Muscle of arm (tissue), 12 donors: ENCODE results near the gene SCGB1A1. TPM values are rescaled to one million over a fixed set of nuclear protein-coding genes. Genes with fewer than 3 reads are reported as not detected.

Source experiments
- polyA plus RNA-seq, 12 donors: library from polyadenylated mRNA; unstranded; fragments of 120-200 nt; gene quantifications; one replicate each; pipeline ENCODE4 v1.2.1, GENCODE V29; 2013; ENCODE audit not compliant: insufficient read length in 12 of 12

The SCGB1A1 gene
- polyA plus RNA-seq, 12 donors = not detected

Other genes with a start within 250 kb of the SCGB1A1 start
- not detected for gene SCGB1D1, start 228.8 kb upstream of the SCGB1A1 start, polyA plus RNA-seq
- gene SCGB2A1, start 210.4 kb upstream of the SCGB1A1 start, polyA plus RNA-seq = under 1 TPM in 1 of 12 donors, not detected in 11; 0.24 TPM
- gene SCGB1D2, start 176.8 kb upstream of the SCGB1A1 start, polyA plus RNA-seq = under 1 TPM in 1 of 12 donors, not detected in 11; 0.34 TPM
- not detected for gene SCGB2A2, start 148.9 kb upstream of the SCGB1A1 start, polyA plus RNA-seq
- not detected for gene SCGB1D4, start 120.0 kb upstream of the SCGB1A1 start, polyA plus RNA-seq
- gene ASRGL1, start 81.6 kb upstream of the SCGB1A1 start, polyA plus RNA-seq = 10 to 100 TPM in 1 of 12 donors, 1 to 10 TPM in 10, not detected in 1; 2.1 to 19.4 (median 3.7) TPM
- gene AHNAK, start 127.8 kb downstream of the SCGB1A1 start, polyA plus RNA-seq = 100 to 1,000 TPM; 101 to 395 (median 301) TPM
- gene EEF1G, start 154.9 kb downstream of the SCGB1A1 start, polyA plus RNA-seq = 1,000 to 10,000 TPM in 11 of 12 donors, 100 to 1,000 TPM in 1; 357 to 3,515 (median 3,174) TPM
- gene TUT1, start 172.5 kb downstream of the SCGB1A1 start, polyA plus RNA-seq = 10 to 100 TPM in 10 of 12 donors, 1 to 10 TPM in 1, not detected in 1; 7.8 to 17.4 (median 14.4) TPM
- gene MTA2, start 182.8 kb downstream of the SCGB1A1 start, polyA plus RNA-seq = 100 to 1,000 TPM in 1 of 12 donors, 10 to 100 TPM in 11; 29.1 to 168 (median 45.1) TPM
- 10 to 100 TPM in 11 of 12 donors, not detected in 1; 12.1 to 35.5 (median 16.2) TPM for gene EML3, start 193.7 kb downstream of the SCGB1A1 start, polyA plus RNA-seq
- gene ROM1, start 194.2 kb downstream of the SCGB1A1 start, polyA plus RNA-seq = 1 to 10 TPM in 9 of 12 donors, under 1 TPM in 1, not detected in 2; 0.87 to 3.2 (median 1.6) TPM
- gene B3GAT3, start 203.0 kb downstream of the SCGB1A1 start, polyA plus RNA-seq = 10 to 100 TPM in 11 of 12 donors, not detected in 1; 13.2 to 40.2 (median 15.7) TPM
- 100 to 1,000 TPM; 131 to 283 (median 176) TPM for gene GANAB, start 227.6 kb downstream of the SCGB1A1 start, polyA plus RNA-seq
- 10 to 100 TPM in 7 of 12 donors, 1 to 10 TPM in 4, not detected in 1; 8.0 to 13.0 (median 10.7) TPM for gene INTS5, start 234.3 kb downstream of the SCGB1A1 start, polyA plus RNA-seq
- gene C11orf98, start 246.2 kb downstream of the SCGB1A1 start, polyA plus RNA-seq = 10 to 100 TPM in 11 of 12 donors, not detected in 1; 27.4 to 66.5 (median 34.9) TPM
- 1 to 10 TPM in 10 of 12 donors, not detected in 2; 2.3 to 3.6 (median 2.8) TPM for gene CSKMT, start 246.3 kb downstream of the SCGB1A1 start, polyA plus RNA-seq